Activated T-cell treated with anti-CD3 and anti-CD28 coated beads for 24 hours (primary cell): ENCODE data around the gene LDLRAD1.
"Not testable (repeated sequence)": the region's sequence is repeated elsewhere in the genome, so short reads cannot be mapped to it uniquely, and the experiment has no call there.

ENCODE experiments used
- DNase-seq: peaks from one replicate; pipeline ENCODE4 v3.0.0-alpha.2; 2020; ENCODE audit warnings: low read depth

LDLRAD1 gene

DNA sequence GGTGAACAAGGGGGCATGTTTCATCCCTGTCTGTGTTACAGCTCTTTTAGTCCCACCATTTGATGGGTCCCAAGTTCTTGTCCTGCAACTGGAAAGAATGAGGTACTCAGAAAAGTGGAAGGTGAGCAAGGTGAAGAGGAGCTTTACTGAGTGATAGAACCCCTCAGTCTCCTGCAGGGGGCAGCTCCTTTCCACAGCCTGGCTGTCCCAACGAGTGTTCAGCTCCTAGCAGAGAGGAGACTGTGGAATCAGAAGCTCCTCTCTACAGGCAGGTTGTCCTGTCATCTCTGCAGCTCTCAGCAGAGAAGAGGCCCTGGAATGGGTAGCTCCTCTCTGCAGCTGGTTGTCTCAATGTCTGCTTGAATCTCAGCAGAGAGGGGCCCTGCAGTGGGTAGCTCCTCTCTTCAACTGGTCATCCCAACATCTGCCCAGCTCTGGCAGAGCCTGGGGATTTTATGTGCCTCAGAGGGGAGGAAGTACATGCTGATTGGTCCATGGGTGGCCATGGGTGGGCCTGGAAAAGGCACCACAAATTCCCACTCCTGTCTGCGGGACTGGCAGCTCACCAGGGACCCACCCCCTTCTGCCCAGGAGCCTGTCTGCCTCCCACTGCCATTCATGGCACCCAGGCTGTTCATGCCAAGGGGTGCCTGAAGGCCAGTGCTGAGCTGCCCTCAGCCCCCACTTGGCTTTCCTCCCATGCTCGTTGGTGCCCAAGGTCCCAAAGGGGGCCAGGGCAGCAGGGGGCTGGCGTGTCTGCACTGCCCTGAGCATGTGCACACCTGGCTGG is 25.7 kb downstream of the LDLRAD1 start:
- no peak for DNase-seq

DNA sequence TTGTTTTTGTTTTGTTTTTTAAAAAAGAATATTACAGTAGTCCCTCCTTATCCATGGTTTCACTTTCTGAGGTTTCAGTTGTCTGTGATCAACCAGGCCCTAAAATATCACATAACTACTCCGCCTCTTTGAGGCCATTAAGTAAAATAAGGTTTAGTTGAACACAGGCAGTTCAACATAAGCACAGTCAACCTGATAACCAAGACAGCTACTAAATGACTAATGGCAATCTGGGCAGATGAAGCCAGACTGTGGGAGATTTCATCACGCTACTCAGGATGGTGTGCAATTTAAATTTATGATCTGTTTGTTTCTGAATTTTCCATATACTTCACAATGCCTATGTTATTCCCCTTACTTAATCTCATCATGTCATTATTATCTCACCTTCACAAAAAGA is 30.1 kb downstream of the LDLRAD1 start:
- DNase-seq: no peak

DNA sequence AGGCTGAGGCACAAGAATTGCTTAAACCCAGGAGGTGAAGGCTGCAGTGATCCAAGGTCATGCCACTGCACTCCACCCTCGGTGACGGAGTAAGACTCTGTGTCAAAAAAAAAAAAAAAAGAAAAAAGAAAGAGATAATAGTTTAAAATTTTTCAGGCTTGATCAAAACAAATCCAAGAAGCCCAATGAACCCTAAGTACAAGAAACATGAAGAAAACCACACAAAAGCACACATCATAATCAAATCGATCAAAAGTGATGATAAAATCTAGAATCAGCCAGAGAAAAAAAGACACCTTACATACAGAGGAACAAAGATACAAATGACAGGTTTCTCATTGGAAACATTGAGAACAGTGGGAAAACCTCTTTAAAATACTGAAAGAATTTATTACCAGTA is 31.5 kb downstream of the LDLRAD1 start:
- no peak for DNase-seq

DNA sequence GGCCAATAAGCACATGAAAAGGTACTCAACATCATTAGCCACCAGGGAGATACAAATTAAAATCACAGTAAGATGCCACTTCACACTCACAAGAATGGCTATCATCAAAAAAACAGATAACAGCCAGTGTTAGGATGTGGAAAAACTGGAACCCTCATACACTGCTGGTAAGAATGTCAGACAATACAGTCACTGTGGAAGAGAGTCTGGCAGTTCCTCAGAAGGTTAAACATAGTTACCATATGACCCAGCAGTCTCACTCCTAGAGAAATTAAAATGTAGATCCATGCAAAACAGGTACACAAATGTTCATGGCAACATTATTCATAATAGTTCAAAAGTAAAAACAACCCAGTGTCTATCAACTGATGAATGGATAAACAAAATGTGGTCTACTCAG is 33.3 kb downstream of the LDLRAD1 start:
- no peak for DNase-seq

DNA sequence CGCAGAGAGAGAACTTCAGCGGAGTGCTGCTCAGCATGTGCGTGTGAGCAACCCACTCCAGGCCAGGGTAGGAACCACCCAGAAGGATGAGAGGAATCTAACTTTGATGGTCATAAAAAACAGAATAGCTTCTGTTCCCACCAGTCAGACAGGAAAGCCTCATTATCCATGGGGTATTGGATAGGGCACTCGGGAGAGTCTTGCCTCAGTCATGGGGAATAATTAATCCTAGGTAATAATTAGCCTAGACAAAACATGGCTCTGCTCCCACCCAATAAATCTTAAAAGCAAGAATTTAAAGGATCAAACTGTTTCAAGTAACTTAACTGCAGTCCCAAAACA is 35.3 kb downstream of the LDLRAD1 start:
- DNase-seq: no peak

DNA sequence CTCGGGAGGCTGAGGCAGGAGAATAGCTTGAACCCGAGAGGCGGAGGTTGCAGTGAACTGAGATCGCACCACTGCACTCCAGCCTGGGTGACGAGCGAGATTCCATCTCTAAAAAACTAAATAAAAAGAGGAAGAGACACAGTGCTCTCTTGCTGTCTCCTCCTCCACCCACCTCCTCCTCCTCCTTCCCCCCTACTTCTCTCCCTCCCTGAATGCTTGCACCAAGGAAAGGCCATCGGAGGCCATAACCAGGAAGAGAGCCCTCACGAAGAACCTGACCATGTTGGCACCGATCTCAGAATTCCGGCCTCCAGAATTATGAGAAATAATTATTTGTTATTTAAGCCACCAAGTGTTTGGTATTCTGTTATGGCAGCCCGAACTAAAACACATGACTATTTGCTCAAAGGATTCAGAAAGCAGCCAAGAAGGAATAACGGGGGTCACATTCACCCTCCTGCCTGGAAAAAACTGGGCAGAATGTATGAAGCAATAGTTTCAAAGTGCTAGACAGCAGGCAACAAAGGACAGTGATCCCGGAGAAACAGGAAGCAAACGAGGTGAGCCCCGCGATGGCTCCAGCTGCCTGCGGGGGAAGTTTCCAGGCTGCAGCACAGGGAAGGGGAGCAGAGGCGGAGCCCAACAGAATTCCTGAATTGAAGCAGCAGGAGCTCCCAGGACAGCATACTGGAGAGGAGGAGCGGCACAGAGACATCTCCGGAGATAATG is 35.8 kb downstream of the LDLRAD1 start:
- no peak for DNase-seq

DNA sequence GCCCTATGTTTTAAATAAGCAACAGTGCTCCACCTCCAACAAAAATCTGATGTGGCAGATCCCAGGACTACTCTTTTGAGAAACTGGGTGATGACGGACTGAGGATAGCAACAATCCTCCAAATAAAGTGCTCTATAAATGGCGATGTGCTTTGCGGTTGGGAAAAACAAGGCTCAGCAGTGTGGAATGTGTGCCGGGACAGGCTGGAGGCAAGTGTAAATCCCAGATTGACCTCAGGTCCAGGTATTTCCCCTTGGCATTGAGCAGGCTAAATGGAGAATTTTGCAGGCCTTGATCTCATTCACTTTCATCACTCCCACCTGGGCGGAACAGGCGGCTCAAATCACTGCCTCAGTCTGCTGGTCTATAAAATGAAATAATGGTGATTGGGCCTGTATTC is 36.8 kb downstream of the LDLRAD1 start:
- DNase-seq: no peak

DNA sequence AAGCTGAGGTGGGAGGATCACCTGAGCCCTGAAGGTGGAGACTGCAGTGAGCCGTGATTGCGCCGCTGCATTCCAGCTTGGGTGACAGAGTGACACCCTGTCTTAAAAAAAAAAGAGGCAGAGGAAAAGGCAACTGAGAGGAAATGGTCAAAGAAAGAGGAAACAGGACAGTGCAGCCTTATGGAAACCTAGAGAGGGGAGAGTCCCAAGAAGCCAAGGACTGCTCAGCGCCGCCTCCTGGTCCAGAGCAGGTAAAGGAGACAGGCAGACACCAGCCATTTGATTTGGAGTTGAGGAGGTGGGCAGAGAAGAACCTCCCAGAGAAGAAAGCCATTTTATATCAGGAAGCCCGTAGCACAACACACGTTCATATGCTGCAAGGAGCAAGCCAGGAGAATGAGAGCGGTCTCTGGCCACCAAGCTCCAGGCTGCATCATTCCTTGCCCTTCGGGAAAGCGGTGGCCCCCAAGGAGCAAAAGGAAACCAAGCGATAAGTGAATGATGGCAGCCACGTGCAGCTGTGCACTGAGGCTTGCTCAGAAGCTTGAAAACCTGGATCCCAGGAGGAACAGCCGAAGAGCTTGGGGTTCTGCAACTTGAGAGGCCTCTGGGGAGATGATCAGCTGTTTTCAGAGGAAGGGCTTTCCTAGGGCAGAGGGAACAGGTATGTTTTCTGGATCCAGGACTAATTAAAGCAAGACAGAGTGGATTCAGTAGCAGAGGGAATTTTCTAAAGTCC is 38.1 kb downstream of the LDLRAD1 start:
- DNase-seq: no peak

DNA sequence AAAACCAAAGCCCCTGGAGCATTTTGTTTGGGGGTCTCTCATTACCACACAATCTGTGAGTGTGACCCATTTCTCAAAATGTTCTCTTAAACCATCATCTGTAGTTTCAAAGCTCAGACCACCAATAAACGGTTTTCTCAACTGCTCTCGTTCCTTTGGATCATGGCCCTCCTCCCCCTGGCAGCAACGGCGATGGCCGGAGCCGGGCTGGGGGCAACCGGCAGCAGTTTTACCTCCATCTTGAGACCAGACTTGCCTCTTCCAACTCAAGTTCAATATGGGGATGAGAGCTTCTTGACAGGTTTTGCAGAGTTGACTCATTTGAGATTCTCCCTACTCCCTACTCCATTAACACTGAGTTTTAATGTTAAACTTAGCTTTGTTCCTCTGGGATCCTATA is 42.1 kb downstream of the LDLRAD1 start:
- DNase-seq: no peak

DNA sequence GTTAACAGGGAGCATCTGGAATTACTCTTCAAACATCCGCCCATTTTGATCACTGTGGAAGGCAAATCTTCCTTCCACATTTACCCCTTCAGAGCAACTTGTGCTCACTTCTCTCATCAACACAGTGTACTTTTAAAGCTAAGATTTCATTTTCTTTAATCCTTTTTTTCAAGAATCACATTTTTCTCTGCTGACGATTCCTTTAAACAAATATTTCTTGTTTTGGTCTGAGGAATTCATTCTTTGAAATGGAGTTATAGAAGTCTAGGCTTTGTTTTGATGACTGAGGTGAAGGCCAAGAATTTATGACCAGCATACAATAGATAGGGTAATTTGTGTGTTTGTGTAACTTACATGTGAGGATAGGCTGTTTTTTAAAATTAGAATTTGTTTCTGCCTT is 46.3 kb downstream of the LDLRAD1 start:
- no peak for DNase-seq

DNA sequence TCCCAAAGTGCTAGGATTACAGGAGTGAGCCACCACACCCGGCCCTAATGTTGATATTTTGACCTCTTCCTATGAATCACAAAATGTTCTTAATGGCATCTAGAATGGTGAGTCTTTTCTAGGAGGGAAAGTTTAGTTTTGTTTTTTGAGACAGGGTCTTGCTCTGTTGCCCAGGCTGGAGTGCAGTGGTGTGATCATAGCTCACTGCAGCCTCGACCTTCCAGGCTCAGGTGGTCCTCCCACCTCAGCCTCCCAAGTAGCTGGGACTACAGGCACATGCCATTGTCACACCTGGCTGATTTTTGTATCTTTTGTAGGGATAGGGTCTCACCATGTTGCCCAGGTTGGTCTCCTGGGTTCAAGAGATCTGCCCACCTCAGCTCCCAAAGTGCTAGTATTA is 48.7 kb downstream of the LDLRAD1 start:
- DNase-seq: not testable (repeated sequence)

DNA sequence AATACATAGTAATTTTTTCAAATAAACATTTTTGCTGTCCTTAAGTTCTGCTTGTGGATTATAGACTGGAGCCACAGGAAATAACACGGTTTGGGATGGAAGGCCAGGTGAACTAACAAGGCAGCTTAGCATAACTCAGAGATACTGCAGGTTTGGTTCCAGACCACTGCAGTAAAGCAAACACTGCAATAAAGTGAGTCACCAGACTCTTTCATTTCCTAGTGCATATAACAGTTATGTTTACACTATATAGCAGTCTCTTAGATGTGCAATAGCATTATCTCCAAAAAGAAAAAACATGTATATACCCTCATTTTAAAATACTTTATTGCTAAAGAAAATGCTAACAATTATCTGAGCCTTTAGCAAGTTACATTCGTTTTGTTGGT is 49.9 kb downstream of the LDLRAD1 start:
- no peak for DNase-seq

DNA sequence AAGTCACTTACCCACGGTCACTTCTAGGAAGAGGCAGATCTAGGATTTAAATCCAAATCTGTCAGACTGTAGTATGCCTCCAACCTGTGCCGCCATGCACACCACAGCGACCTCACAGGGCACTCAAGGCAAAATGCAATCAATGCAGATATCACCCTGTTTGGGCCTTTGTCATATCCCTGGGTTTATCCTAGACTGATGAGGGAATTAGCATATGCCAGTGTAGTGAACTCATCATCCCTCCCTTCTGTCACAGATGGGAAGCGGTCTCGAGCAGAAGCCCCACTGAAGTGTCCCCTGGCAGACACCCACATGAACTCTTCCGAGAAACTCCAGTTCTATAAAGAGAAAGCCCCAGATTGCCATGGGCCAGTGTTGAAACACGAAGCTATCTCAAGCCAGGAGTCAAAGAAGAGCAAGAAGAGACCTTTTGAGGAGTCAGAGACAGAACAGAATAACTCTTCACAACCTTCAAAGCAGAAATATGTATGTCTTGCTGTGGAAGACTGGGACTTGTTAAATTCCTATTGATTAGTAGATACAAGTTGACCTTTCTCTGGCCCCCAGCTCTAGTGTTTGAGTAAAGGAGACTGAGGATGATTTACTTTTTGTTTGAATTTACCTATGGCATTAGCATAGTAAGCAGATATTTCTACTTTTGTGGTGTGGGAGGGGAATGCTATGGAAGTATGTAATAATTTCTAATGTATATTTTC is 50.4 kb downstream of the LDLRAD1 start:
- DNase-seq: no peak

DNA sequence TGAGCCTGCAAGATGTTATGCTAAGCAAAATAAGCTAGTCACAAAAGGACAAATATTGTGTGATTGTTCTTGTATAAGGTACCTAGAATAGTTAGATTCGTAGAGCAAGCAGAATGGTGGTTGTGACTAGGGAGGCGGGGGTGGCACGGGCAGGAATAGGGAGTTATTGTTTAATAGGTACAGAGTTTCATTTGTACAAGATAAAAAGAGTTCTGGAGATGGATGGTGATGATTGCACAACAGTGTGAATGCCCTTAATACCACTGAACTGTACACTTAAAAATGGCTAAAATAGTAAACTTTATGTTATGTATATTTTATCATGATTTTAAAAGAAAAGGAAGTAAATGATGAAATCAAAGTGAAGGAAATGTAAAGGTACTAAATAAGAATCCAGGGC is 51.2 kb downstream of the LDLRAD1 start:
- DNase-seq: no peak

DNA sequence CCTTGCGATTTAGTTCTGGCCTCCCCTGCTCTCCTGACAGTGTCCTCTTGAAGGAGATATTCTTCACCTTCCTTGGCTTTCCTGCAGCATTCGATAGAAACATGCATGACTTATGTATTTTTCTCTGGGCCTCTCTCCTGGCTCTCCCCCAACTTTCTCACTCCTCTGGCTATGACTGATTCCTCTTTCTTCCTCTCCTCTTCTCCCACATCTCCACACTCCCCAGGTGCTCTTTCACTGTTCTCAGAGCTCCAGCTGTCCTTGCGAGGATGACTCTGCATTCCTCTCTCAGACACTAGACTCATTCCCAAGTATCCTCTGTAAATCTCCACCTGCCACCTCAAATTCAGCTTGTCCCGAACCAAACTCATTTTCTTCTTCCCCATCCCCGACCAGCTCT is 53.9 kb downstream of the LDLRAD1 start:
- no peak for DNase-seq

DNA sequence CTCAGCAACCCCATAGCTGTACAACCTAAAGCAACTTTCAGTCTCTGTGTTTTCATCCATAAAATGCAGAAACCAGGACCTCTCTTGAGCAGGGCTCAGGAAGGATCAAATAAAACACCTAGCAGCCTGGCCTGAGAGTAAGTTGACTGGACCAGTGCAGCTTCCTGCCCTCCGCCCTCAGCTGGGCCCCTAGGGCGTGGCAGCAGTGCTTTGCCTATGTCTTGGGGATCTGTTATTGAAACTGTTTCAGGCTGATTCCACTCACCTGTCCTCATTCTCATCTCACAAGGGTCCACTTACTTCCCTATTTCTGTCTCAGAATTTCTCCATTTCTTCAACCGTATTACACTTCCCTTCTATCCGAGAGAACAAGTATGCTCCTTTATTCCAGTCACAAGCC is 54.5 kb downstream of the LDLRAD1 start:
- DNase-seq: no peak

DNA sequence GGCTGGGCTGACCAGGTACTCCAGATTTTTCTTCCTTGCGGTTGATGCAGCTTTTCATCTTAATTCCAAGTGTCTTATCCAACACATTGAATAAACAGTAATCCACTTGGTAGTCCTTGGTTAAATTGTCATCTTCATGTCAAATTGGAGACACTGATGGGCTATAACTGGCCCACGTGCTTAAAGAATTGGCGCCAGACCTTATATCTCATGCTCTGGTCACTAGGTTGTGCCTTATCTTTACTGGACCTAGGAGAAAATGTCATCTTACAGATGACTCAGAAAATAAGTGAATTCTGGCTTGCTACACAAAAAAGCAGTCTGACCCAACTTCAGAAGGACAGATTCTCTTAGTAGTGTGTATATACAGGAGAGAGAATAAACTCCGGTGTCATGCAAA is 55.6 kb downstream of the LDLRAD1 start:
- no peak for DNase-seq

DNA sequence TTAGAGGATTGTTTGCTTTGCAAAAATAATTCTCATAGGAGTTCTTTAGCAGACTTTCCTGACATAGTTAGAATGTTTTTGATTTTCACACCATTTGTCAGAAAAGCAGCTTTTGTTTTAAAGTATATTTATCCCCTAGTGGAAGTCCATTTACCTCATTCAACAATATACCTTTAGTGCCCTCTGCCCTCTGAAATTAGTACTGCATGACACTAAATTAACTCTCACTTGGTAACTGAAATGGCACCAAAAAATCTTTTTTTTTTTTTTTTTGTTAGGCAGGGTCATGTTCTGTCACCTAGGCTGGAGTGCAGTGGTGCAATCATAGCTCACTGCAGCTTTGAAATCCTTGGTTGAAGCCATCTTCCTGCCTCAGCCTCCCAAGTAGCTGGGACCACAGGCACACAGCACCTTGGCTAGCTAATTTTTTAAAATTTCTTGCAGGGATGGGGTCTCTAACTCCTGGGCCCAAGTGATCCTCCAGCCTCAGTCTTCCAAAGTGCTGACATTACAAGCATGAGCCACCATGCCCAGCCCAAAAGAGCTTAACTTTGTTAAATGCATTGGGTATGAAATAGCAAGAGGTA is 58.2 kb downstream of the LDLRAD1 start:
- no peak for DNase-seq
